GM12878 (cell line): Measurements from ENCODE around the gene SLC13A3. TPM values are rescaled to one million over a fixed set of nuclear protein-coding genes. Genes with fewer than 3 reads are reported as not detected.

Source experiments
- ATAC-seq: fragments of 200-7000 bp; cut with Tn5 transposase; 3 replicates; pipeline ENCODE4 v1.9.1; 2020; ENCODE audit warnings: mild to moderate bottlenecking, moderate library complexity
- Bru-seq: library from RNA; stranded (reverse); fragments of 400-500 nt; gene quantifications from one replicate; lab custom pipeline; 2021; lab: Mats Ljungman, UMichigan
- BruChase-seq, 2 experiments: library from RNA; stranded (reverse); fragments of 400-500 nt; gene quantifications; one replicate each; lab custom pipeline; 2021; lab: Mats Ljungman, UMichigan
- BruUV-seq: library from RNA; stranded (reverse); fragments of 400-500 nt; replicated peaks from 2 replicates; lab custom pipeline; 2021; lab: Mats Ljungman, UMichigan
- CTCF ChIA-PET: fragments of 300-600 bp; sonication (Branson Sonifier 250); formaldehyde crosslinking; extraction: SDS; loops from one replicate; lab custom pipeline; 2021; ENCODE audit warnings: inconsistent platforms; lab: Yijun Ruan, JAX
- POLR2A ChIA-PET: fragments of 350-600 bp; formaldehyde crosslinking; extraction: SDS; loops from one replicate; lab custom pipeline; 2021; ENCODE audit warnings: inconsistent platforms; lab: Charles Lee
- RAD21 ChIA-PET: fragments of 300-600 bp; sonication (Branson Sonifier 250); formaldehyde crosslinking; loops from one replicate; lab custom pipeline; 2023; ENCODE audit warnings: antibody characterized with exemption; ENCODE audit not compliant: unreplicated experiment; lab: Charles Lee
- SMC1A ChIA-PET: fragments of 300-600 bp; sonication (Branson Sonifier 250); formaldehyde crosslinking; loops from one replicate; lab custom pipeline; 2023; ENCODE audit not compliant: unreplicated experiment, uncharacterized antibody; lab: Charles Lee
- DNase-seq: peaks from one replicate; pipeline ENCODE4 v3.0.0-alpha.2; 2011; ENCODE audit warnings: low read depth, low spot score
- FAIRE-seq: peaks from 3 replicates; lab custom pipeline; 2011; peaks lifted over from hg19 to GRCh38; lab: Jason Lieb, UNC
- H2AFZ ChIP-seq: 2 replicates; pipeline ENCODE4 v1.6.0; 2011; ENCODE audit warnings: low read depth, low read length, control low read depth; ENCODE audit not compliant: control insufficient read depth
- H3K27ac ChIP-seq: 2 replicates; pipeline ENCODE4 v1.5.1; 2011; ENCODE audit warnings: control low read depth; ENCODE audit not compliant: control insufficient read depth, insufficient read depth
- H3K27me3 ChIP-seq, 2 experiments: replicated peaks in 1 of 2; 2 replicates each; pipeline versions ENCODE4 v1.6.0 to v1.6.1; 2011; ENCODE audit warnings: low read length in 1 of 2; ENCODE audit not compliant: control insufficient read depth in 2 of 2, insufficient read depth in 2 of 2
- H3K36me3 ChIP-seq, 2 experiments: 2 replicates each; pipeline ENCODE4 v1.5.1; 2011; ENCODE audit warnings: low read length in 1 of 2; ENCODE audit not compliant: control insufficient read depth in 2 of 2, insufficient read depth in 2 of 2
- H3K4me1 ChIP-seq: 2 replicates; pipeline ENCODE4 v1.6.1; 2011; ENCODE audit warnings: mild to moderate bottlenecking, low read length, moderate library complexity, mixed read lengths; ENCODE audit not compliant: control insufficient read depth, insufficient read depth
- H3K4me2 ChIP-seq: 2 replicates; pipeline ENCODE4 v1.6.0; 2011; ENCODE audit warnings: control low read depth; ENCODE audit not compliant: control insufficient read depth, insufficient read depth
- H3K4me3 ChIP-seq: fragments of 200-600 bp; sonication (generic); 2 replicates; pipeline ENCODE4 v1.5.1; 2016
- H3K79me2 ChIP-seq: 2 replicates; pipeline ENCODE4 v1.6.0; 2011; ENCODE audit warnings: low read length; ENCODE audit not compliant: control insufficient read depth, insufficient read depth
- H3K9ac ChIP-seq: 2 replicates; pipeline ENCODE4 v1.8.0; 2011; ENCODE audit warnings: low read length, control low read depth, mixed read lengths; ENCODE audit not compliant: control insufficient read depth, insufficient read depth
- H3K9me3 ChIP-seq: replicated peaks from 3 replicates; pipeline ENCODE4 v1.5.1; 2011; ENCODE audit warnings: mild to moderate bottlenecking, low read length; ENCODE audit not compliant: control insufficient read depth, insufficient read depth
- H4K20me1 ChIP-seq: 2 replicates; pipeline ENCODE4 v1.6.0; 2011; ENCODE audit not compliant: control insufficient read depth, insufficient read depth
- CHD4 ChIP-seq: fragments of 200-600 bp; sonication (generic); IDR thresholded peaks from 2 replicates; pipeline ENCODE4 v1.6.1; 2016; ENCODE audit warnings: mild to moderate bottlenecking
- HDAC6 ChIP-seq: fragments of 200-600 bp; sonication (generic); IDR thresholded peaks from one replicate; pipeline ENCODE4 v1.8.0; 2017; ENCODE audit warnings: antibody characterized with exemption; ENCODE audit not compliant: unreplicated experiment
- RFX5 ChIP-seq: IDR thresholded peaks from 2 replicates; pipeline ENCODE4 v1.6.1; 2011; ENCODE audit warnings: low read depth, low read length, improper control_type of control experiment
- SMARCA5 ChIP-seq: fragments of 450-650 bp; IDR thresholded peaks from 2 replicates; pipeline ENCODE4 v1.6.1; 2017; ENCODE audit warnings: mild to moderate bottlenecking
- SP1 ChIP-seq: IDR thresholded peaks from one replicate; pipeline ENCODE4 v1.6.1; 2011; ENCODE audit warnings: low read depth, low read length
- STAT1 ChIP-seq: fragments of 450-650 bp; conservative IDR thresholded peaks from 2 replicates; pipeline ENCODE4 v1.6.1; 2014; ENCODE audit warnings: antibody characterized with exemption, mild to moderate bottlenecking
- TCF3 ChIP-seq: IDR thresholded peaks from 2 replicates; pipeline ENCODE4 v1.6.1; 2012; ENCODE audit warnings: low read depth, mild to moderate bottlenecking, low read length, borderline replicate concordance; ENCODE audit not compliant: insufficient read depth
- ZNF217 ChIP-seq: fragments of 450-650 bp; IDR thresholded peaks from 2 replicates; pipeline ENCODE4 v1.6.1; 2017; ENCODE audit warnings: antibody characterized with exemption, mild to moderate bottlenecking
- WGBS: methylation state at CpG from one replicate; pipeline ENCODE4 v1.1.6; 2016; ENCODE audit warnings: low lambda C conversion rate; ENCODE audit not compliant: insufficient replicate concordance, insufficient coverage; ENCODE audit errors: missing lambda C conversion rate; 5-methylcytosine and 5-hydroxymethylcytosine counted together
- in situ Hi-C: fragments of 300-500 bp; cut with MboI; formaldehyde crosslinking; loops from 9 replicates; pipeline ENCODE4 v1.14.3; 2018; ENCODE audit warnings: mixed read lengths
- intact Hi-C: fragments of 100-400 bp; cut with micrococcal nuclease; formaldehyde crosslinking; loops from one replicate; pipeline ENCODE4 v1.14.2; 2022; ENCODE audit not compliant: unreplicated experiment
- long read RNA-seq, 2 experiments: library from polyadenylated mRNA; unstranded; transcript quantifications; one replicate each; pipeline ENCODE4 v2.0.0, GENCODE V29; 2019 to 2020
- polyA minus RNA-seq, 3 experiments: library from RNA; depleted of rRNA, polyadenylated mRNA; stranded (reverse); fragments of >200 nt; gene quantifications; 2 replicates each; pipeline ENCODE4 v1.2.3, GENCODE V29; 2011
- polyA plus RNA-seq, 11 experiments: library from polyadenylated mRNA; depleted of rRNA in 4 of 11; unstranded in 6 of 11; stranded (reverse) in 5 of 11; fragments of >200 nt; fragmentation: Nextera tagmentation in 4 of 11; fragmentation: Illumina TruSeq in 1 of 11; extraction: Ambion mirVana in 4 of 11; extraction: Trizol in 1 of 11; gene quantifications; 1 replicate in 1 of 11; 2 replicates in 10 of 11; pipeline versions ENCODE4 v1.2.1 to v1.2.3, GENCODE V29; 2011 to 2016; ENCODE audit warnings: inconsistent platforms in 2 of 11, missing spikeins in 2 of 11, low read depth in 1 of 11
- total RNA-seq, 4 experiments: library from RNA; depleted of rRNA in 3 of 4; stranded (reverse); fragments of >200 nt in 3 of 4; fragmentation: Illumina TruSeq in 1 of 4; extraction: Trizol in 1 of 4; gene quantifications; 2 replicates each; pipeline versions ENCODE4 v1.2.1 to v1.2.3, GENCODE V29; 2013 to 2021
- TF ChIP-seq, protein P1 (sequence below): fragments of 450-650 bp; IDR thresholded peaks from 2 replicates; pipeline ENCODE4 v1.6.1; 2017; ENCODE audit warnings: mild to moderate bottlenecking, moderate library complexity

SLC13A3 gene, protein sequence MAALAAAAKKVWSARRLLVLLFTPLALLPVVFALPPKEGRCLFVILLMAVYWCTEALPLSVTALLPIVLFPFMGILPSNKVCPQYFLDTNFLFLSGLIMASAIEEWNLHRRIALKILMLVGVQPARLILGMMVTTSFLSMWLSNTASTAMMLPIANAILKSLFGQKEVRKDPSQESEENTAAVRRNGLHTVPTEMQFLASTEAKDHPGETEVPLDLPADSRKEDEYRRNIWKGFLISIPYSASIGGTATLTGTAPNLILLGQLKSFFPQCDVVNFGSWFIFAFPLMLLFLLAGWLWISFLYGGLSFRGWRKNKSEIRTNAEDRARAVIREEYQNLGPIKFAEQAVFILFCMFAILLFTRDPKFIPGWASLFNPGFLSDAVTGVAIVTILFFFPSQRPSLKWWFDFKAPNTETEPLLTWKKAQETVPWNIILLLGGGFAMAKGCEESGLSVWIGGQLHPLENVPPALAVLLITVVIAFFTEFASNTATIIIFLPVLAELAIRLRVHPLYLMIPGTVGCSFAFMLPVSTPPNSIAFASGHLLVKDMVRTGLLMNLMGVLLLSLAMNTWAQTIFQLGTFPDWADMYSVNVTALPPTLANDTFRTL
- total RNA-seq (2013; cell fraction: nucleolus; rRNA removed) = 0.95 and 1.1 TPM in 2 replicates
- total RNA-seq (2014; rRNA removed) = not detected in 2 replicates
- 0.09 TPM in 1 of 2 replicates, not detected in the other for total RNA-seq (2014; rRNA removed; fragmentation: Illumina TruSeq; extraction: Trizol)
- 0.48 TPM in 1 of 2 replicates, not detected in the other for total RNA-seq (2021)
- polyA plus RNA-seq (2011; ENCODE audit: low read depth) = 0.16 TPM
- 0.45 and 0.76 TPM in 2 replicates for polyA plus RNA-seq (2011; rRNA removed)
- 0.55 and 0.66 TPM in 2 replicates for polyA plus RNA-seq (2011; cell fraction: cytosol; rRNA removed)
- 0.89 and 1.2 TPM in 2 replicates for polyA plus RNA-seq (2011; cell fraction: nucleus; rRNA removed)
- 0.08 TPM in 2 replicates for polyA plus RNA-seq (2012)
- polyA plus RNA-seq (2014; fragmentation: Illumina TruSeq; extraction: Trizol) = 0.03 TPM in 1 of 2 replicates, not detected in the other
- under 1 TPM; 0.04 to 0.05 TPM for polyA plus RNA-seq (2014; fragmentation: Nextera tagmentation; extraction: Ambion mirVana)
- 0.06 and 0.24 TPM in 2 replicates for polyA plus RNA-seq (2014; rRNA removed)
- polyA plus RNA-seq (2016; fragmentation: Nextera tagmentation; extraction: Ambion mirVana) = not detected
- polyA minus RNA-seq (2011; rRNA and poly(A)+ RNA removed) = 0.73 and 0.98 TPM in 2 replicates
- polyA minus RNA-seq (2011; cell fraction: cytosol; rRNA and poly(A)+ RNA removed) = 0.27 and 0.52 TPM in 2 replicates
- polyA minus RNA-seq (2011; cell fraction: nucleus; rRNA and poly(A)+ RNA removed) = 0.86 and 1.1 TPM in 2 replicates
- percentile 21 among the genes with signal in this experiment for Bru-seq, nascent RNA
- percentile 22 among the genes with signal in this experiment for BruChase-seq, experiment 1, labeled RNA remaining after a 6-hour chase
- BruChase-seq, experiment 2, labeled RNA remaining after a 2-hour chase = percentile 26 among the genes with signal in this experiment
- long read RNA-seq, experiment 1, partial matches to known transcripts = 3 of 3 reads
- long read RNA-seq, experiment 1, other reads (novel, unspliced or antisense) = 0 of 3 reads
- long read RNA-seq, experiment 2, partial matches to known transcripts = 1 of 2 reads
- long read RNA-seq, experiment 2, other reads (novel, unspliced or antisense) = 1 of 2 reads

DNA sequence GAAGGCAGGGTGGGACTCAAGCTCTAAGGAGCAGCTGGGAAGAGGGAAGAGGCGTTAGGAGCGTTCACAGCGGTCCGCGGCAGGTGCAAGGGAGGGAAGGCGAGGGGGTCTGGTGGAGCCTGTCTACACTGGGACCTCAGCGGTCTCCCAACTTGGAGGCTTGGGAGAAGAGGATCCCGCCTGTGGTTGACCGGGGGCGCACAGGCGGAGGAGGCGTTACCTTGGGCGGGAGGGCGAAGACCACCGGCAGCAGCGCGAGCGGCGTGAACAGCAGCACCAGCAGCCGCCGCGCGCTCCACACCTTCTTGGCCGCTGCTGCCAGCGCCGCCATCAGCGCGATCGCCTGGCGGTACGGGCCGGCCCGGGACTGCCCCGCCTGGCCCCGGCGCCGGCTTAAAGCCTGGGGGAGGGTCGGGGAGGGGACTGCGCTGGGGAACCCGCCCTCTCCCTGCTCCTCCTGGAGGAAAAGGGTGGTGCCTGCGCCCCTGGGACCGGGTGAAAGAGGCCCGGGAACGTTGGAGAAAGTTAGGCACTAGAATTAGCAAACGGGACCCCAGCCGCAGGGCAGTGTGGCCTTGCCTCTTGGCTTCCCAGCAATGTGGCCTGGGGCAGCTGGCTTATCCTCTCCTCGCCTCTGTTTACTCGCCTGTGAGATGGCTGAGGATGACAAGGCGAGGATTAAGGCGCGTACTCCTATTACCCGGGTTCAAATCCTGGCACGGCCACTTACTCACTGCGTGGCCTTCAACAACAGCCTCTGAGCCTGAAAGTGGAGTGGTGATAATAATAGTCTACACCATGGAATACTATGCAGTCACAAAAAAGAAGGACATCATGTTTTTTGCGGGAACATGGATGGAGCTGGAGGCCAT is at the start of gene SLC13A3:
Gene SLC13A3, minus strand, starts transcription at position 369 of the 872 bp plus-strand sequence. Its CDS starts 38 bp downstream, at position 331.
- no TSS peak for BruUV-seq
- intact Hi-C loops = no loop called here
- H3K9me3 ChIP-seq = no peaks in the 10 kb centered on the region
- POLR2A ChIA-PET = no interaction called here
- H3K27me3 ChIP-seq = peaks cover 0 to under 1% of the 10 kb centered on the region in 2 experiments; a peak in 2 of 4 replicates
- no peak within 1 kb of the TSS for H3K9ac ChIP-seq
- no peaks in the 10 kb centered on the region for H3K79me2 ChIP-seq
- 39% methylated on average over 54 of the region's 55 CpGs for WGBS
- RAD21 ChIA-PET = no interaction called here
- ATAC-seq = no peak
- no peaks in the 10 kb centered on the region for H4K20me1 ChIP-seq
- CTCF ChIA-PET = no interaction called here
- H3K4me3 ChIP-seq = no peak within 1 kb of the TSS
- no peak within 1 kb of the TSS for H2AFZ ChIP-seq
- in situ Hi-C loops = no loop called here
- no peak within 1 kb of the TSS for H3K27ac ChIP-seq
- FAIRE-seq = no peak
- no peak for DNase-seq
- H3K4me2 ChIP-seq = no peak within 1 kb of the TSS
- no peaks in the 10 kb centered on the region for H3K36me3 ChIP-seq
- SMC1A ChIA-PET = interaction anchor here (0.6 kb wide), 2 partner anchors 25 to 30 kb away, joined by 3 read pairs; no protein-coding TSS in a partner anchor
- no peaks in the 10 kb centered on the region for H3K4me1 ChIP-seq
- TF ChIP-seq HDAC6 (no peak), CHD4 (no peak), SMARCA5 (no peak), STAT1 (no peak), RFX5 (no peak), SP1 (no peak), ZNF217 (no peak), TCF3 (no peak)
- TF ChIP-seq, protein P1, sequence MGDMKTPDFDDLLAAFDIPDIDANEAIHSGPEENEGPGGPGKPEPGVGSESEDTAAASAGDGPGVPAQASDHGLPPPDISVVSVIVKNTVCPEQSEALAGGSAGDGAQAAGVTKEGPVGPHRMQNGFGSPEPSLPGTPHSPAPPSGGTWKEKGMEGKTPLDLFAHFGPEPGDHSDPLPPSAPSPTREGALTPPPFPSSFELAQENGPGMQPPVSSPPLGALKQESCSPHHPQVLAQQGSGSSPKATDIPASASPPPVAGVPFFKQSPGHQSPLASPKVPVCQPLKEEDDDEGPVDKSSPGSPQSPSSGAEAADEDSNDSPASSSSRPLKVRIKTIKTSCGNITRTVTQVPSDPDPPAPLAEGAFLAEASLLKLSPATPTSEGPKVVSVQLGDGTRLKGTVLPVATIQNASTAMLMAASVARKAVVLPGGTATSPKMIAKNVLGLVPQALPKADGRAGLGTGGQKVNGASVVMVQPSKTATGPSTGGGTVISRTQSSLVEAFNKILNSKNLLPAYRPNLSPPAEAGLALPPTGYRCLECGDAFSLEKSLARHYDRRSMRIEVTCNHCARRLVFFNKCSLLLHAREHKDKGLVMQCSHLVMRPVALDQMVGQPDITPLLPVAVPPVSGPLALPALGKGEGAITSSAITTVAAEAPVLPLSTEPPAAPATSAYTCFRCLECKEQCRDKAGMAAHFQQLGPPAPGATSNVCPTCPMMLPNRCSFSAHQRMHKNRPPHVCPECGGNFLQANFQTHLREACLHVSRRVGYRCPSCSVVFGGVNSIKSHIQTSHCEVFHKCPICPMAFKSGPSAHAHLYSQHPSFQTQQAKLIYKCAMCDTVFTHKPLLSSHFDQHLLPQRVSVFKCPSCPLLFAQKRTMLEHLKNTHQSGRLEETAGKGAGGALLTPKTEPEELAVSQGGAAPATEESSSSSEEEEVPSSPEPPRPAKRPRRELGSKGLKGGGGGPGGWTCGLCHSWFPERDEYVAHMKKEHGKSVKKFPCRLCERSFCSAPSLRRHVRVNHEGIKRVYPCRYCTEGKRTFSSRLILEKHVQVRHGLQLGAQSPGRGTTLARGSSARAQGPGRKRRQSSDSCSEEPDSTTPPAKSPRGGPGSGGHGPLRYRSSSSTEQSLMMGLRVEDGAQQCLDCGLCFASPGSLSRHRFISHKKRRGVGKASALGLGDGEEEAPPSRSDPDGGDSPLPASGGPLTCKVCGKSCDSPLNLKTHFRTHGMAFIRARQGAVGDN = no peak
